Urothelium cell line (cell line): ENCODE measurements around the gene PPP1R18.
"Not testable (repeated sequence)": the region's sequence is repeated elsewhere in the genome, so short reads cannot be mapped to it uniquely, and the experiment has no call there.

Source experiments
- DNase-seq: peaks from one replicate; pipeline ENCODE4 v3.0.0; 2011; ENCODE audit warnings: low spot score, mixed read lengths
- FAIRE-seq: peaks from 2 replicates; lab custom pipeline; 2011; peaks lifted over from hg19 to GRCh38; lab: Jason Lieb, UNC

PPP1R18 gene

GRCh38 chr6:30670760-30671527 is 15.5 kb downstream of the PPP1R18 start:
- no peak for DNase-seq
- FAIRE-seq = no peak

GRCh38 chr6:30666300-30666699 is 20.1 kb downstream of the PPP1R18 start:
- FAIRE-seq, DNase-seq: not testable (repeated sequence)

- FAIRE-seq (no peak), DNase-seq (no peak)
These were observed 21.3 kb downstream of the PPP1R18 start for GRCh38 chr6:30664994-30665767.

- FAIRE-seq, DNase-seq: not testable (repeated sequence)
These were observed 28.5 kb downstream of the PPP1R18 start for GRCh38 chr6:30657922-30658321.

- no peak for DNase-seq
- no peak for FAIRE-seq
These were observed 29.0 kb downstream of the PPP1R18 start for GRCh38 chr6:30657454-30657853.

GRCh38 chr6:30656513-30656912 is 29.9 kb downstream of the PPP1R18 start:
- no peak for DNase-seq
- FAIRE-seq = no peak

- no peak for FAIRE-seq
- no peak for DNase-seq
These were observed 30.7 kb downstream of the PPP1R18 start for GRCh38 chr6:30655743-30656094.

- FAIRE-seq (no peak), DNase-seq (no peak)
These were observed 31.4 kb downstream of the PPP1R18 start for GRCh38 chr6:30654798-30655742.

GRCh38 chr6:30651143-30651542 is 35.3 kb downstream of the PPP1R18 start:
- FAIRE-seq (no peak), DNase-seq (no peak)

GRCh38 chr6:30647242-30648116 is 39.0 kb downstream of the PPP1R18 start:
- DNase-seq (peak; percentile 85), FAIRE-seq (no peak)

GRCh38 chr6:30646450-30647241 is 39.8 kb downstream of the PPP1R18 start, which contains the start of gene C6orf136:
C6orf136 (plus strand) TSS chr6:30647133; CDS start chr6:30647232, 99 bp downstream.
- FAIRE-seq (no peak), DNase-seq (peak; percentile 98)

- FAIRE-seq (no peak), DNase-seq (no peak)
These were observed 40.5 kb downstream of the PPP1R18 start for GRCh38 chr6:30645989-30646388.

- no peak for FAIRE-seq
- no peak for DNase-seq
These were observed 41.7 kb downstream of the PPP1R18 start for GRCh38 chr6:30644769-30645168.

- FAIRE-seq = no peak
- no peak for DNase-seq
These were observed 42.8 kb downstream of the PPP1R18 start for GRCh38 chr6:30643656-30644055.

- FAIRE-seq = no peak
- DNase-seq = no peak
These were observed 45.4 kb downstream of the PPP1R18 start for GRCh38 chr6:30641048-30641447.

- FAIRE-seq (no peak), DNase-seq (no peak)
These were observed 46.0 kb downstream of the PPP1R18 start for GRCh38 chr6:30640481-30640880.

GRCh38 chr6:30635834-30636233 is 50.6 kb downstream of the PPP1R18 start:
- no peak for FAIRE-seq
- DNase-seq = no peak

GRCh38 chr6:30626484-30627366 is 59.7 kb downstream of the PPP1R18 start, which contains the start of gene ATAT1:
ATAT1 (plus strand) TSS chr6:30626874.
- FAIRE-seq (peak; percentile 20), DNase-seq (peak; percentile 89)
